GM10266 (cell line): ENCODE results near the gene DENND4B.

Experiments used
- DNase-seq: peaks from one replicate; pipeline ENCODE4 v3.0.0; 2012; ENCODE audit errors: extremely low spot score
- CTCF ChIP-seq: IDR thresholded peaks from 2 replicates; pipeline ENCODE4 v1.5.1; 2012; ENCODE audit warnings: mild to moderate bottlenecking, low read depth; ENCODE audit not compliant: control insufficient read depth, insufficient read depth; ENCODE audit errors: missing control alignments

DENND4B gene

GRCh38 chr1:153942766-153943549 lies 3.6 kb downstream of the DENND4B start:
- no peak for TF ChIP-seq CTCF

GRCh38 chr1:153941826-153942725 lies 4.4 kb downstream of the DENND4B start:
- DNase-seq, result no peak
- no peak for TF ChIP-seq CTCF

More at GRCh38 chr1:153942766-153943549, 3.6 kb downstream of the DENND4B start:
- no peak for DNase-seq

- no peak for TF ChIP-seq CTCF
- DNase-seq, result no peak
These were observed 5.8 kb downstream of the DENND4B start for GRCh38 chr1:153940756-153941155.

GRCh38 chr1:153939476-153939875 lies 7.0 kb downstream of the DENND4B start:
- DNase-seq, result no peak
- TF ChIP-seq CTCF, result no peak

- no peak for TF ChIP-seq CTCF
- DNase-seq, result no peak
These were observed 7.5 kb downstream of the DENND4B start for GRCh38 chr1:153938996-153939395.

GRCh38 chr1:153937331-153937730 lies 9.2 kb downstream of the DENND4B start:
- no peak for TF ChIP-seq CTCF
- no peak for DNase-seq
